ENCODE results near the gene TMEM80. TPM values are rescaled to one million over a fixed set of nuclear protein-coding genes. Genes with fewer than 3 reads are reported as not detected.

TMEM80 gene
- total and polyA plus RNA-seq, 9 of the 15 experiments (the other 6 are each of a cell fraction or from before 2014, with no cell fraction given) = 5.1 to 30.1 (median 12.4) TPM

DNA sequence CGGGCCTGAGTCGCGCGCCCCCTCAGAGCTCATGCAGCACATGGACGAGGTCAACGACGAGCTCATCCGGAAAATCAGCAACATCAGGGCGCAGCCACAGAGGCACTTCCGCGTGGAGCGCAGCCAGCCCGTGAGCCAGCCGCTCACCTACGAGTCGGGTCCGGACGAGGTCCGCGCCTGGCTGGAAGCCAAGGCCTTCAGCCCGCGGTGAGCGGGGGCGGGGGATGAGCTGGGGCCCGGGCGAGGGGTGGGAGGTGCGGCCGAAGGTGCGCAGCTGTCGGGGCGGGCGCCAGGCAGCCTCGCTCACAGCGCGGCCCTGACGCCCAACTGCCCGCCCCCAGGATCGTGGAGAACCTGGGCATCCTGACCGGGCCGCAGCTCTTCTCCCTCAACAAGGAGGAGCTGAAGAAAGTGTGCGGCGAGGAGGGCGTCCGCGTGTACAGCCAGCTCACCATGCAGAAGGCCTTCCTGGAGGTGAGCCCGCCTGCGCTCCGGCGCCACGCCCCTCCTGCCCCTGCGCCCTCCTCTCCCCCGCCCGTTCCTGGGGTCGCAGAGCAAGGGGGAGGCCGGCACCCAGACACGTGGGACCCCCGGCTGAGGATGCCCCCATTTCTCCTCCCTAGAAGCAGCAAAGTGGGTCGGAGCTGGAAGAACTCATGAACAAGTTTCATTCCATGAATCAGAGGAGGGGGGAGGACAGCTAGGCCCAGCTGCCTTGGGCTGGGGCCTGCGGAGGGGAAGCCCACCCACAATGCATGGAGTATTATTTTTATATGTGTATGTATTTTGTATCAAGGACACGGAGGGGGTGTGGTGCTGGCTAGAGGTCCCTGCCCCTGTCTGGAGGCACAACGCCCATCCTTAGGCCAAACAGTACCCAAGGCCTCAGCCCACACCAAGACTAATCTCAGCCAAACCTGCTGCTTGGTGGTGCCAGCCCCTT is 30.9 kb downstream of the TMEM80 start (continued):
- TF ChIP-seq, protein P1, sequence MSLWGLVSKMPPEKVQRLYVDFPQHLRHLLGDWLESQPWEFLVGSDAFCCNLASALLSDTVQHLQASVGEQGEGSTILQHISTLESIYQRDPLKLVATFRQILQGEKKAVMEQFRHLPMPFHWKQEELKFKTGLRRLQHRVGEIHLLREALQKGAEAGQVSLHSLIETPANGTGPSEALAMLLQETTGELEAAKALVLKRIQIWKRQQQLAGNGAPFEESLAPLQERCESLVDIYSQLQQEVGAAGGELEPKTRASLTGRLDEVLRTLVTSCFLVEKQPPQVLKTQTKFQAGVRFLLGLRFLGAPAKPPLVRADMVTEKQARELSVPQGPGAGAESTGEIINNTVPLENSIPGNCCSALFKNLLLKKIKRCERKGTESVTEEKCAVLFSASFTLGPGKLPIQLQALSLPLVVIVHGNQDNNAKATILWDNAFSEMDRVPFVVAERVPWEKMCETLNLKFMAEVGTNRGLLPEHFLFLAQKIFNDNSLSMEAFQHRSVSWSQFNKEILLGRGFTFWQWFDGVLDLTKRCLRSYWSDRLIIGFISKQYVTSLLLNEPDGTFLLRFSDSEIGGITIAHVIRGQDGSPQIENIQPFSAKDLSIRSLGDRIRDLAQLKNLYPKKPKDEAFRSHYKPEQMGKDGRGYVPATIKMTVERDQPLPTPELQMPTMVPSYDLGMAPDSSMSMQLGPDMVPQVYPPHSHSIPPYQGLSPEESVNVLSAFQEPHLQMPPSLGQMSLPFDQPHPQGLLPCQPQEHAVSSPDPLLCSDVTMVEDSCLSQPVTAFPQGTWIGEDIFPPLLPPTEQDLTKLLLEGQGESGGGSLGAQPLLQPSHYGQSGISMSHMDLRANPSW (CRISPR knock-in tag; IDR thresholded peaks at IDR 0.05) = no peak
- TF ChIP-seq, protein P2, sequence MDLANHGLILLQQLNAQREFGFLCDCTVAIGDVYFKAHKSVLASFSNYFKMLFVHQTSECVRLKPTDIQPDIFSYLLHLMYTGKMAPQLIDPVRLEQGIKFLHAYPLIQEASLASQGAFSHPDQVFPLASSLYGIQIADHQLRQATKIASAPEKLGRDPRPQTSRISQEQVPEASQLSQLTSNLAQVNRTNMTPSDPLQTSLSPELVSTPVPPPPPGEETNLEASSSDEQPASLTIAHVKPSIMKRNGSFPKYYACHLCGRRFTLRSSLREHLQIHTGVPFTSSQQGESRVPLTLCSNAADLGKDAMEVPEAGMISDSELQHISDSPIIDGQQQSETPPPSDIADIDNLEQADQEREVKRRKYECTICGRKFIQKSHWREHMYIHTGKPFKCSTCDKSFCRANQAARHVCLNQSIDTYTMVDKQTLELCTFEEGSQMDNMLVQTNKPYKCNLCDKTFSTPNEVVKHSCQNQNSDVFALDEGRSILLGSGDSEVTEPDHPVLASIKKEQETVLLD (IDR thresholded peaks at IDR 0.05) = no peak
- TF ChIP-seq BHLHE40 (IDR thresholded peaks at IDR 0.05; ENCODE audit: low read length) (peak; percentile 55; the same call in 1 of the 2 replicates), HMGN3 (IDR thresholded peaks at IDR 0.05; ENCODE audit: borderline replicate concordance, extremely low read depth, insufficient read length, low read depth, low read length) (peak; percentile 15), PHF20 (IDR thresholded peaks at IDR 0.05; ENCODE audit: partially characterized antibody) (peak; percentile 8), HNRNPLL (IDR thresholded peaks at IDR 0.05; ENCODE audit: low read depth, low read length, poor library complexity, severe bottlenecking) (peak; percentile 5), CXXC5 (CRISPR knock-in tag; IDR thresholded peaks at IDR 0.05) (peak; percentile 64)
- TF ChIP-seq, protein P3, sequence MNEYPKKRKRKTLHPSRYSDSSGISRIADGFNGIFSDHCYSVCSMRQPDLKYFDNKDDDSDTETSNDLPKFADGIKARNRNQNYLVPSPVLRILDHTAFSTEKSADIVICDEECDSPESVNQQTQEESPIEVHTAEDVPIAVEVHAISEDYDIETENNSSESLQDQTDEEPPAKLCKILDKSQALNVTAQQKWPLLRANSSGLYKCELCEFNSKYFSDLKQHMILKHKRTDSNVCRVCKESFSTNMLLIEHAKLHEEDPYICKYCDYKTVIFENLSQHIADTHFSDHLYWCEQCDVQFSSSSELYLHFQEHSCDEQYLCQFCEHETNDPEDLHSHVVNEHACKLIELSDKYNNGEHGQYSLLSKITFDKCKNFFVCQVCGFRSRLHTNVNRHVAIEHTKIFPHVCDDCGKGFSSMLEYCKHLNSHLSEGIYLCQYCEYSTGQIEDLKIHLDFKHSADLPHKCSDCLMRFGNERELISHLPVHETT (CRISPR knock-in tag; conservative IDR thresholded peaks at IDR 0.05 in 1 of 2, IDR thresholded peaks at IDR 0.05 in 1 of 2) = 0 out of 4 replicates have a peak, but pooled peaks of 1 of the 2 experiments have one; percentile 26
- TF ChIP-seq, protein P4, sequence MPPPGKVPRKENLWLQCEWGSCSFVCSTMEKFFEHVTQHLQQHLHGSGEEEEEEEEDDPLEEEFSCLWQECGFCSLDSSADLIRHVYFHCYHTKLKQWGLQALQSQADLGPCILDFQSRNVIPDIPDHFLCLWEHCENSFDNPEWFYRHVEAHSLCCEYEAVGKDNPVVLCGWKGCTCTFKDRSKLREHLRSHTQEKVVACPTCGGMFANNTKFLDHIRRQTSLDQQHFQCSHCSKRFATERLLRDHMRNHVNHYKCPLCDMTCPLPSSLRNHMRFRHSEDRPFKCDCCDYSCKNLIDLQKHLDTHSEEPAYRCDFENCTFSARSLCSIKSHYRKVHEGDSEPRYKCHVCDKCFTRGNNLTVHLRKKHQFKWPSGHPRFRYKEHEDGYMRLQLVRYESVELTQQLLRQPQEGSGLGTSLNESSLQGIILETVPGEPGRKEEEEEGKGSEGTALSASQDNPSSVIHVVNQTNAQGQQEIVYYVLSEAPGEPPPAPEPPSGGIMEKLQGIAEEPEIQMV (tag; conservative IDR thresholded peaks at IDR 0.05; ENCODE audit: low read depth) = no peak
- TF ChIP-seq, protein P5, sequence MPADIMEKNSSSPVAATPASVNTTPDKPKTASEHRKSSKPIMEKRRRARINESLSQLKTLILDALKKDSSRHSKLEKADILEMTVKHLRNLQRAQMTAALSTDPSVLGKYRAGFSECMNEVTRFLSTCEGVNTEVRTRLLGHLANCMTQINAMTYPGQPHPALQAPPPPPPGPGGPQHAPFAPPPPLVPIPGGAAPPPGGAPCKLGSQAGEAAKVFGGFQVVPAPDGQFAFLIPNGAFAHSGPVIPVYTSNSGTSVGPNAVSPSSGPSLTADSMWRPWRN (IDR thresholded peaks at IDR 0.05; ENCODE audit: low read depth) = no peak
